GM18861 (cell line): ENCODE measurements around the gene FRMD3.
"Not testable (repeated sequence)": the region's sequence is repeated elsewhere in the genome, so short reads cannot be mapped to it uniquely, and the experiment has no call there.

Experiments
- ATAC-seq: cut with Tn5 transposase; IDR thresholded peaks from one replicate; pipeline ENCODE4 v1.9.1; 2021; ENCODE audit not compliant: unreplicated experiment

Gene FRMD3

GRCh38 chr9:83526211-83526610 lies 12.0 kb downstream of the FRMD3 start:
- no peak for ATAC-seq

- ATAC-seq = no peak
Measured at GRCh38 chr9:83523684-83524083, 14.5 kb downstream of the FRMD3 start.

- no peak for ATAC-seq
Measured at GRCh38 chr9:83521411-83521810, 16.8 kb downstream of the FRMD3 start.

GRCh38 chr9:83521011-83521410 lies 17.2 kb downstream of the FRMD3 start:
- ATAC-seq = no peak

GRCh38 chr9:83520292-83520691 lies 17.9 kb downstream of the FRMD3 start:
- ATAC-seq = no peak

- ATAC-seq = not testable (repeated sequence)
Measured at GRCh38 chr9:83517980-83518379, 20.2 kb downstream of the FRMD3 start.

GRCh38 chr9:83514767-83515166 lies 23.4 kb downstream of the FRMD3 start:
- ATAC-seq = no peak

GRCh38 chr9:83512621-83513020 lies 25.6 kb downstream of the FRMD3 start:
- no peak for ATAC-seq

- peak; percentile 99 for ATAC-seq
Measured at GRCh38 chr9:83511051-83511450, 27.1 kb downstream of the FRMD3 start.

GRCh38 chr9:83509402-83509801 lies 28.8 kb downstream of the FRMD3 start:
- no peak for ATAC-seq

GRCh38 chr9:83508067-83508466 lies 30.1 kb downstream of the FRMD3 start:
- no peak for ATAC-seq

GRCh38 chr9:83505282-83505681 lies 32.9 kb downstream of the FRMD3 start:
- no peak for ATAC-seq

- ATAC-seq = no peak
Measured at GRCh38 chr9:83503866-83504265, 34.3 kb downstream of the FRMD3 start.

- no peak for ATAC-seq
Measured at GRCh38 chr9:83501565-83501964, 36.6 kb downstream of the FRMD3 start.

GRCh38 chr9:83497441-83497840 lies 40.8 kb downstream of the FRMD3 start:
- ATAC-seq = no peak

- ATAC-seq = no peak
Measured at GRCh38 chr9:83491995-83492394, 46.2 kb downstream of the FRMD3 start.

- ATAC-seq = no peak
Measured at GRCh38 chr9:83491413-83491812, 46.8 kb downstream of the FRMD3 start.

GRCh38 chr9:83489961-83490360 lies 48.2 kb downstream of the FRMD3 start:
- ATAC-seq = no peak

- no peak for ATAC-seq
Measured at GRCh38 chr9:83484990-83485389, 53.2 kb downstream of the FRMD3 start.

- no peak for ATAC-seq
Measured at GRCh38 chr9:83483223-83483622, 55.0 kb downstream of the FRMD3 start.

- ATAC-seq = no peak
Measured at GRCh38 chr9:83479765-83480164, 58.4 kb downstream of the FRMD3 start.

- ATAC-seq = no peak
Measured at GRCh38 chr9:83477571-83477970, 60.6 kb downstream of the FRMD3 start.

- ATAC-seq = no peak
Measured at GRCh38 chr9:83477120-83477519, 61.1 kb downstream of the FRMD3 start.

GRCh38 chr9:83476513-83476912 lies 61.7 kb downstream of the FRMD3 start:
- ATAC-seq = no peak
